CD4-positive, alpha-beta T cell treated with Interleukin-1 beta for 1 hour (primary cell): ENCODE data around the gene PSMB5.
A peak's percentile ranks its signal among the peaks of the same experiment; 100 is the strongest.

Source experiments
- DNase-seq, 2 donors: peaks; one replicate each; pipeline ENCODE4 v3.0.0-alpha.2; 2020 to 2022

The PSMB5 gene

GRCh38 chr14:23034498-23035302 lies at the start of gene PSMB5:
TSS of gene PSMB5 (minus strand) at chr14:23034900. CDS start at chr14:23034881, 19 bp downstream.
- DNase-seq, result peak; percentile 93

- DNase-seq, result no peak
Observed at GRCh38 chr14:23080474-23080873, 45.8 kb upstream of the PSMB5 start.

GRCh38 chr14:23079716-23080115 lies 45.0 kb upstream of the PSMB5 start:
- no peak for DNase-seq

GRCh38 chr14:23078692-23079116 lies 44.0 kb upstream of the PSMB5 start:
- peak in 1 of 2 donors; percentile 65 for DNase-seq

GRCh38 chr14:23077962-23078361 lies 43.3 kb upstream of the PSMB5 start:
- DNase-seq, result no peak

GRCh38 chr14:23076785-23077408 lies 42.2 kb upstream of the PSMB5 start:
- peak in 1 of 2 donors; percentile 54 for DNase-seq

- DNase-seq, result no peak
Observed at GRCh38 chr14:23074906-23075305, 40.2 kb upstream of the PSMB5 start.

GRCh38 chr14:23071921-23072539 lies 37.3 kb upstream of the PSMB5 start:
- DNase-seq, result no peak

GRCh38 chr14:23071244-23071920 lies 36.7 kb upstream of the PSMB5 start:
- DNase-seq, result peak; percentile 77 to 80

- no peak for DNase-seq
Observed at GRCh38 chr14:23070262-23071129, 35.8 kb upstream of the PSMB5 start.

GRCh38 chr14:23069413-23069806 lies 34.7 kb upstream of the PSMB5 start:
- DNase-seq, result no peak

- DNase-seq, result peak; percentile 76 to 84
Observed at GRCh38 chr14:23068789-23069412, 34.2 kb upstream of the PSMB5 start.

- DNase-seq, result no peak
Observed at GRCh38 chr14:23067847-23068788, 33.4 kb upstream of the PSMB5 start.

GRCh38 chr14:23066855-23067744 lies 32.4 kb upstream of the PSMB5 start:
- no peak for DNase-seq

GRCh38 chr14:23066368-23066767 lies 31.7 kb upstream of the PSMB5 start:
- no peak for DNase-seq

GRCh38 chr14:23063601-23064000 lies 28.9 kb upstream of the PSMB5 start:
- DNase-seq, result no peak

GRCh38 chr14:23062002-23062401 lies 27.3 kb upstream of the PSMB5 start:
- no peak for DNase-seq

GRCh38 chr14:23060536-23061260 lies 26.0 kb upstream of the PSMB5 start:
- DNase-seq, result no peak
